Lower leg skin (tissue), 3 donors: ENCODE data around the gene NTHL1.

Experiments used
- POLR2A ChIP-seq, 2 donors: fragments of 450-650 bp; IDR thresholded peaks; one replicate each; pipeline ENCODE4 v1.6.1; 2016 to 2017; ENCODE audit warnings: antibody characterized with exemption in 2 of 2, mild to moderate bottlenecking in 1 of 2, moderate library complexity in 1 of 2
- TF ChIP-seq, protein P1 (sequence below), 3 donors: fragments of 450-650 bp; IDR thresholded peaks; one replicate each; pipeline ENCODE4 v1.5.1; 2016; ENCODE audit warnings: antibody characterized with exemption in 3 of 3, mild to moderate bottlenecking in 3 of 3, moderate library complexity in 2 of 3

GRCh38 chr16:2037115-2037514 lies 10.5 kb downstream of the NTHL1 start:
- TF ChIP-seq, protein P1, sequence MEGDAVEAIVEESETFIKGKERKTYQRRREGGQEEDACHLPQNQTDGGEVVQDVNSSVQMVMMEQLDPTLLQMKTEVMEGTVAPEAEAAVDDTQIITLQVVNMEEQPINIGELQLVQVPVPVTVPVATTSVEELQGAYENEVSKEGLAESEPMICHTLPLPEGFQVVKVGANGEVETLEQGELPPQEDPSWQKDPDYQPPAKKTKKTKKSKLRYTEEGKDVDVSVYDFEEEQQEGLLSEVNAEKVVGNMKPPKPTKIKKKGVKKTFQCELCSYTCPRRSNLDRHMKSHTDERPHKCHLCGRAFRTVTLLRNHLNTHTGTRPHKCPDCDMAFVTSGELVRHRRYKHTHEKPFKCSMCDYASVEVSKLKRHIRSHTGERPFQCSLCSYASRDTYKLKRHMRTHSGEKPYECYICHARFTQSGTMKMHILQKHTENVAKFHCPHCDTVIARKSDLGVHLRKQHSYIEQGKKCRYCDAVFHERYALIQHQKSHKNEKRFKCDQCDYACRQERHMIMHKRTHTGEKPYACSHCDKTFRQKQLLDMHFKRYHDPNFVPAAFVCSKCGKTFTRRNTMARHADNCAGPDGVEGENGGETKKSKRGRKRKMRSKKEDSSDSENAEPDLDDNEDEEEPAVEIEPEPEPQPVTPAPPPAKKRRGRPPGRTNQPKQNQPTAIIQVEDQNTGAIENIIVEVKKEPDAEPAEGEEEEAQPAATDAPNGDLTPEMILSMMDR (IDR thresholded peaks at IDR 0.05), result no peak
- TF ChIP-seq POLR2A (IDR thresholded peaks at IDR 0.05), result no peak
